Neural progenitor cell (in vitro differentiated cells): ENCODE measurements around the gene USP49.

Experiments used
- CTCF ChIP-seq: fragments of 200-600 bp; sonication (generic); IDR thresholded peaks from 2 replicates; pipeline ENCODE4 v1.5.1; 2017; ENCODE audit warnings: antibody characterized with exemption, mild to moderate bottlenecking
- EZH2 ChIP-seq: fragments of 200-600 bp; sonication (generic); IDR thresholded peaks from 2 replicates; pipeline ENCODE4 v1.6.1; 2017; ENCODE audit warnings: antibody characterized with exemption, mild to moderate bottlenecking, moderate library complexity
- EZH2phosphoT487 ChIP-seq: fragments of 200-600 bp; sonication (generic); IDR thresholded peaks from 2 replicates; pipeline ENCODE4 v1.6.1; 2017; ENCODE audit warnings: antibody characterized with exemption

DNA sequence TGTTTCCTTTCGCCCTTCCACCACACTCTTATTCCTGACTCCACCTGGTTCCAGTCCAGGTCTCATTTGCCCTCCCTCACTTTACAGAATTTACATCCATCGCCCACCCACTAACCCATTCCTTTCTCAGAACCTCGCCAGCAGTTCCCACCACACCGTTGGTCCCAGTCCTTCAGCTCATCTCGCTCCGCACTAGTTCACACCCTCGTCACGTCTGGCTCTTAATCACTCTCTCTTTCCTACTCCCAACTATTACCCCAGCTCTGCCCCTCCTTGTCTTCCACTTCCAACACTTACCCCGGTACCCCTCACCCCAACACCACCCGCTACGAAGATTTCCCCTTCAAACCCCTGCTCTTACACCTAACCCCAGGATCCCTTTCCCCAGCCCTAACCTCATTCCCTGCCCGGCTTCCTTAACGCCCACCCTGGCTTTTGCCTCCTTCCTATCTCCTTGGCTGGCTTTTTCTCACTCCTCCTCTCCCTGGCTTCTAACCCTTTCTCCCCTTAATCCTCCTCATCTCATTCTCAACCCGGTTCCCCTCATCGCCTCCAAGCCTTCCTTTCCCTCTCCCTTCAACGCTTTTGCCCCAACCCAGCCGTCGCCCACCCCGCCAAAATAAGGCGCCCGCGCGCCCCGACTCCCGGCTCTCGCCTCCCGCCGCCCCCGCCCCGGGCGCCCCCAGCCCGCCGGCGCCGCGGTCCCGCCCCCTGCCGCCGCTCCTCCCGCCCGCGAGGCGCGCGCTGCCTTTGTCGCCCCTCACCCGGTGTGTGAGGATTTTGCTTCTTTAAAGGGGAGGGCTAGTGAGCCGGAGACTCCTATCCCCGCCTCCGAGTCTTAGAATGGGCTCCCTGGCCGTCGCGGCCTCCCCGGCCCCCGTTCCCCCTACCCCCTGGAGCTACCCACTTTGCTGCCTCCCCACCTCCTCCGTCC, 542 bp downstream of the USP49 start:
- TF ChIP-seq CTCF = no peak
- TF ChIP-seq EZH2 = no peak
- no peak for TF ChIP-seq EZH2phosphoT487
